RCC 7860 (cell line): ENCODE measurements around the gene OR5B21.

Experiments
- DNase-seq: peaks from one replicate; pipeline ENCODE4 v3.0.0-alpha.2; 2015; ENCODE audit warnings: low spot score
- FAIRE-seq: peaks from 2 replicates; lab custom pipeline; 2012; peaks lifted over from hg19 to GRCh38; lab: Jason Lieb, UNC

The OR5B21 gene

GRCh38 chr11:58494101-58494500, 13.8 kb downstream of the OR5B21 start:
- DNase-seq = no peak
- FAIRE-seq = no peak

GRCh38 chr11:58493676-58494075, 14.2 kb downstream of the OR5B21 start:
- FAIRE-seq (no peak), DNase-seq (no peak)

GRCh38 chr11:58490827-58491226, 17.1 kb downstream of the OR5B21 start:
- FAIRE-seq = no peak

GRCh38 chr11:58487170-58487569, 20.7 kb downstream of the OR5B21 start:
- DNase-seq = no peak
- no peak for FAIRE-seq

More at GRCh38 chr11:58490827-58491226, 17.1 kb downstream of the OR5B21 start:
- no peak for DNase-seq

GRCh38 chr11:58485961-58486360, 21.9 kb downstream of the OR5B21 start:
- FAIRE-seq = no peak

GRCh38 chr11:58471892-58472291, 36.0 kb downstream of the OR5B21 start:
- DNase-seq (no peak), FAIRE-seq (no peak)

More at GRCh38 chr11:58485961-58486360, 21.9 kb downstream of the OR5B21 start:
- DNase-seq = no peak

GRCh38 chr11:58466293-58466692, 41.6 kb downstream of the OR5B21 start:
- no peak for FAIRE-seq
- no peak for DNase-seq

GRCh38 chr11:58465690-58466089, 42.2 kb downstream of the OR5B21 start:
- DNase-seq (no peak), FAIRE-seq (no peak)
